ENCODE results near the gene SAMD8.

The SAMD8 gene

DNA sequence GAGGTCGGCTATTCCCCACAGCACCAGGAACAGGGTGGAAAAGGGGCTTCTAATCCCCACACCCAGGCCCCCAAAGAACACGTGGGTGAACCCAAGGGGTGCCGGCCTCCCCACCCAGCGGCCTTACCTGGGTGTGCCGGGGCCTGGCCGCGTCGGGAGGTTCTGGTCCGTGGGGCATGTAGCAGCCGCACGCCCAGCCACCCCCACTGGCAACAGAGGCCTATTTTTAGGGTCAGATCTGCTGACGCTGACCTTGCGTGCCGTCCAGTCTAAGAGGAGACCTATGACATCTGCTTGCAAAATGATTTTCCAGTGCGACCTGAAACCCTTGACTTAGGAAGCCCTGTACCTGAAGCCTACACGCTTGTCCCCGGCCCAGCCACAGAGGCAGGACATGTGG, 38.0 kb upstream of the SAMD8 start:
- DNase-seq (ENCODE audit: low read depth in 1 of 2, low spot score in 1 of 2) = no peak

DNA sequence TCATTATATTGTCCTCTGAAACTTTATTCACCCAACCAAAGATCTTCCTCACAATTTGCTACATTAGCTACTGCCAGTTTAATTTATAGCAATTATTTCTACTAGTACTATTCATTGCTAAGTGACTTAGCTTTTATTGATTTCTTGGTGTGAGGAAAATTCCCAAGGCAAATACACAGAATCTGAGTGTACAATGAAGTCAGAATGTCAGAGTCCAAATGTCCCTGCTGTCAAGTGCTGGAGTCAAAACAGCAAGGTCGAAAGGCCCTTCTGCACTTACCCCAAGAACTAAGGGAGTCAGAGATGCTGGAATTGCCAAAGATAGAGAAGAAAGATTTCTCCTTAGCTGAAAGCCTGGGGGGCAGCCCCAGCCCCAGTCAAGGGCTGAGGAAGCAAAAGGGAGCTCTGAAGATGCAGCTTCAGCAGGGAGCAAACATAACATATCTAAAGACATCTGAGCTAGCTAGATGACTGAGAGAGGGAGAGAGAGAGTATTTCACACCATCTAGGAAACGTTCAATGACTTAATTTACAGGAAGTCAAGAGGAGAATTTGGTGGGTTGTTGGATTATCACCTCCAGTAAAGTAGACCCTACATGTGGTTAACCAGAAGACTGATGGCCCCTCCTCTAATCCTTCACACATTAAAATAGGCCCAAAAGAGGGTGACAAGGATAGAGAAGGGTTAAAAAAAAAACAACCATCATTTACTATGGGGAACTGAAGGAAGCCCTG, 36.6 kb upstream of the SAMD8 start:
- Histone ChIP-seq H3K27me3 (ENCODE audit: insufficient read depth, poor library complexity, severe bottlenecking) (no peaks in the 10 kb centered on the region), H3K27ac (replicated peaks) (no peak overlapping the region), H3K4me3 (replicated peaks; ENCODE audit: insufficient read depth, low read length) (no peak overlapping the region)
- DNase-seq (ENCODE audit: low read depth in 1 of 2, low spot score in 1 of 2) = no peak
- TF ChIP-seq, protein P1, sequence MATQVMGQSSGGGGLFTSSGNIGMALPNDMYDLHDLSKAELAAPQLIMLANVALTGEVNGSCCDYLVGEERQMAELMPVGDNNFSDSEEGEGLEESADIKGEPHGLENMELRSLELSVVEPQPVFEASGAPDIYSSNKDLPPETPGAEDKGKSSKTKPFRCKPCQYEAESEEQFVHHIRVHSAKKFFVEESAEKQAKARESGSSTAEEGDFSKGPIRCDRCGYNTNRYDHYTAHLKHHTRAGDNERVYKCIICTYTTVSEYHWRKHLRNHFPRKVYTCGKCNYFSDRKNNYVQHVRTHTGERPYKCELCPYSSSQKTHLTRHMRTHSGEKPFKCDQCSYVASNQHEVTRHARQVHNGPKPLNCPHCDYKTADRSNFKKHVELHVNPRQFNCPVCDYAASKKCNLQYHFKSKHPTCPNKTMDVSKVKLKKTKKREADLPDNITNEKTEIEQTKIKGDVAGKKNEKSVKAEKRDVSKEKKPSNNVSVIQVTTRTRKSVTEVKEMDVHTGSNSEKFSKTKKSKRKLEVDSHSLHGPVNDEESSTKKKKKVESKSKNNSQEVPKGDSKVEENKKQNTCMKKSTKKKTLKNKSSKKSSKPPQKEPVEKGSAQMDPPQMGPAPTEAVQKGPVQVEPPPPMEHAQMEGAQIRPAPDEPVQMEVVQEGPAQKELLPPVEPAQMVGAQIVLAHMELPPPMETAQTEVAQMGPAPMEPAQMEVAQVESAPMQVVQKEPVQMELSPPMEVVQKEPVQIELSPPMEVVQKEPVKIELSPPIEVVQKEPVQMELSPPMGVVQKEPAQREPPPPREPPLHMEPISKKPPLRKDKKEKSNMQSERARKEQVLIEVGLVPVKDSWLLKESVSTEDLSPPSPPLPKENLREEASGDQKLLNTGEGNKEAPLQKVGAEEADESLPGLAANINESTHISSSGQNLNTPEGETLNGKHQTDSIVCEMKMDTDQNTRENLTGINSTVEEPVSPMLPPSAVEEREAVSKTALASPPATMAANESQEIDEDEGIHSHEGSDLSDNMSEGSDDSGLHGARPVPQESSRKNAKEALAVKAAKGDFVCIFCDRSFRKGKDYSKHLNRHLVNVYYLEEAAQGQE (IDR thresholded peaks at IDR 0.05; ENCODE audit: insufficient replicate concordance, low read depth) = no peak
- TF ChIP-seq POLR2AphosphoS5 (IDR thresholded peaks at IDR 0.05; ENCODE audit: low read depth) (no peak), SPI1 (IDR thresholded peaks at IDR 0.05; ENCODE audit: borderline replicate concordance, low read depth) (no peak), GABPA (IDR thresholded peaks at IDR 0.05; ENCODE audit: low read depth) (no peak)
- TF ChIP-seq, protein P2, sequence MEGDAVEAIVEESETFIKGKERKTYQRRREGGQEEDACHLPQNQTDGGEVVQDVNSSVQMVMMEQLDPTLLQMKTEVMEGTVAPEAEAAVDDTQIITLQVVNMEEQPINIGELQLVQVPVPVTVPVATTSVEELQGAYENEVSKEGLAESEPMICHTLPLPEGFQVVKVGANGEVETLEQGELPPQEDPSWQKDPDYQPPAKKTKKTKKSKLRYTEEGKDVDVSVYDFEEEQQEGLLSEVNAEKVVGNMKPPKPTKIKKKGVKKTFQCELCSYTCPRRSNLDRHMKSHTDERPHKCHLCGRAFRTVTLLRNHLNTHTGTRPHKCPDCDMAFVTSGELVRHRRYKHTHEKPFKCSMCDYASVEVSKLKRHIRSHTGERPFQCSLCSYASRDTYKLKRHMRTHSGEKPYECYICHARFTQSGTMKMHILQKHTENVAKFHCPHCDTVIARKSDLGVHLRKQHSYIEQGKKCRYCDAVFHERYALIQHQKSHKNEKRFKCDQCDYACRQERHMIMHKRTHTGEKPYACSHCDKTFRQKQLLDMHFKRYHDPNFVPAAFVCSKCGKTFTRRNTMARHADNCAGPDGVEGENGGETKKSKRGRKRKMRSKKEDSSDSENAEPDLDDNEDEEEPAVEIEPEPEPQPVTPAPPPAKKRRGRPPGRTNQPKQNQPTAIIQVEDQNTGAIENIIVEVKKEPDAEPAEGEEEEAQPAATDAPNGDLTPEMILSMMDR (IDR thresholded peaks at IDR 0.05; ENCODE audit: insufficient read depth, low read length) = no peak

More for the DNA sequence above, 38.0 kb upstream of the SAMD8 start:
- Histone ChIP-seq H3K27ac (replicated peaks) (no peak overlapping the region), H3K4me3 (replicated peaks; ENCODE audit: insufficient read depth, low read length) (no peak overlapping the region), H3K27me3 (ENCODE audit: insufficient read depth, poor library complexity, severe bottlenecking) (no peaks in the 10 kb centered on the region)
- TF ChIP-seq, protein P2 (IDR thresholded peaks at IDR 0.05; ENCODE audit: insufficient read depth, low read length) = no peak
- TF ChIP-seq POLR2AphosphoS5 (IDR thresholded peaks at IDR 0.05; ENCODE audit: low read depth) = no peak
- TF ChIP-seq SPI1 (IDR thresholded peaks at IDR 0.05; ENCODE audit: borderline replicate concordance, low read depth) = no peak
- TF ChIP-seq, protein P1 (IDR thresholded peaks at IDR 0.05; ENCODE audit: insufficient replicate concordance, low read depth) = no peak
- TF ChIP-seq GABPA (IDR thresholded peaks at IDR 0.05; ENCODE audit: low read depth) = no peak

DNA sequence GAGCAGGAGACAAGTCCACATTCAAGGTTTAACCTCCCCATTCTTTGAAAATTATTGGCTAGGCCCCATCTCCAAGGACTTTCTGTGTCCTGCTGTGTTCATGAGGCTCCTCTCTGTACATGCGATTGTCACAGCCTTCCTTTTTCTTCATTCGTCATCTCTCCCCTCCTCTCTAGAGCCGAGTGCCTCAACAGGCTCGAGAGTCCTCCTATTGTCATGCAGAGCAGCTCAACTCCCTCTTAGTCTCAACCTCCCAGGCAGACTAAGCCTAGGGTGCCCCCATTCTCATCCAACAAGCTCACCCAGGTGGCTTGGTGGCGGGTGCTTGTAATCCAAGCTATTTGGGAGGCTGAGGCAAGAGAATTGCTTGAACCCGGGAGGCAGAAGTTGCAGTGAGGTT, 35.1 kb upstream of the SAMD8 start:
- TF ChIP-seq, protein P1 (IDR thresholded peaks at IDR 0.05; ENCODE audit: insufficient replicate concordance, low read depth) = no peak
- no peak for DNase-seq (ENCODE audit: low read depth in 1 of 2, low spot score in 1 of 2)

More for the DNA sequence above, 35.1 kb upstream of the SAMD8 start:
- Histone ChIP-seq H3K4me3 (replicated peaks; ENCODE audit: insufficient read depth, low read length) (no peak overlapping the region), H3K27me3 (ENCODE audit: insufficient read depth, poor library complexity, severe bottlenecking) (no peaks in the 10 kb centered on the region), H3K27ac (replicated peaks) (no peak overlapping the region)
